Jurkat, Clone E6-1 (cell line): ENCODE measurements around the gene MRPL55. TPM values are rescaled to one million over a fixed set of nuclear protein-coding genes. Genes with fewer than 3 reads are reported as not detected.
A peak's percentile ranks its signal among the peaks of the same experiment; 100 is the strongest.

Experiments used
- DNase-seq: peaks from one replicate; pipeline ENCODE4 v3.0.0-alpha.2; 2011; ENCODE audit warnings: low read depth, low spot score
- H3K4me3 ChIP-seq: 2 replicates; pipeline ENCODE4 v1.5.1; 2011; ENCODE audit warnings: mild to moderate bottlenecking, low read length, control low read depth, moderate library complexity
- polyA plus RNA-seq: library from polyadenylated mRNA; unstranded; fragments of >200 nt; gene quantifications from one replicate; pipeline ENCODE4 v1.2.1, GENCODE V29; 2012; ENCODE audit warnings: missing spikeins; ENCODE audit not compliant: insufficient read length, insufficient read depth

Gene MRPL55
- polyA plus RNA-seq: 129 TPM

GRCh38 chr1:228109073-228109961 lies at the start of gene MRPL55:
TSS of gene MRPL55 (minus strand) at chr1:228109299. CDS start at chr1:228108260, 1,039 bp downstream.
- peak; percentile 93 for DNase-seq
- H3K4me3 ChIP-seq: peak within 1 kb of the TSS; percentile 97

DNA sequence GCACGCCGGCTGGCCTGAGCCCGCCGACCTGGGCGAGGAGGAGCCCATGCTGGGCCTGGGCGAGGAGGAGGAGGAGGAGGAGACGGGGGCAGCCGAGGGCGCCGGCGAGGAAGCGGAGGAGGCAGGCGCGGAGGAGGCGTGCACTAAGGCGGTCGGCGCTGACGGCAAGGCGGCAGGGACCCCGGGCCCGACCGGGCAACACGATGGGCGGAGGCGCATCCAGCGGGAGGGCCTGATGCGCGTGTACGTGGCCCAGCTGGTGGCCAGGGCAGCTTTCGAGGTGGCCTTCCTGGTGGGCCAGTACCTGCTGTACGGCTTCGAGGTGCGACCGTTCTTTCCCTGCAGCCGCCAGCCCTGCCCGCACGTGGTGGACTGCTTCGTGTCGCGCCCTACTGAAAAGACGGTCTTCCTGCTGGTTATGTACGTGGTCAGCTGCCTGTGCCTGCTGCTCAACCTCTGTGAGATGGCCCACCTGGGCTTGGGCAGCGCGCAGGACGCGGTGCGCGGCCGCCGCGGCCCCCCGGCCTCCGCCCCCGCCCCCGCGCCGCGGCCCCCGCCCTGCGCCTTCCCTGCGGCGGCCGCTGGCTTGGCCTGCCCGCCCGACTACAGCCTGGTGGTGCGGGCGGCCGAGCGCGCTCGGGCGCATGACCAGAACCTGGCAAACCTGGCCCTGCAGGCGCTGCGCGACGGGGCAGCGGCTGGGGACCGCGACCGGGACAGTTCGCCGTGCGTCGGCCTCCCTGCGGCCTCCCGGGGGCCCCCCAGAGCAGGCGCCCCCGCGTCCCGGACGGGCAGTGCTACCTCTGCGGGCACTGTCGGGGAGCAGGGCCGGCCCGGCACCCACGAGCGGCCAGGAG lies 49.3 kb upstream of the MRPL55 start:
- DNase-seq: no peak
- H3K4me3 ChIP-seq: no peak overlapping the region

DNA sequence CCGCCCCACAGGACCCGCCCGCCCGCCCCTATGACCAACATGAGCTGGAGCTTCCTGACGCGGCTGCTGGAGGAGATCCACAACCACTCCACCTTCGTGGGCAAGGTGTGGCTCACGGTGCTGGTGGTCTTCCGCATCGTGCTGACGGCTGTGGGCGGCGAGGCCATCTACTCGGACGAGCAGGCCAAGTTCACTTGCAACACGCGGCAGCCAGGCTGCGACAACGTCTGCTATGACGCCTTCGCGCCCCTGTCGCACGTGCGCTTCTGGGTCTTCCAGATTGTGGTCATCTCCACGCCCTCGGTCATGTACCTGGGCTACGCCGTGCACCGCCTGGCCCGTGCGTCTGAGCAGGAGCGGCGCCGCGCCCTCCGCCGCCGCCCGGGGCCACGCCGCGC lies 48.6 kb upstream of the MRPL55 start:
- no peak for DNase-seq
- H3K4me3 ChIP-seq: no peak overlapping the region

- H3K4me3 ChIP-seq: no peak overlapping the region
- no peak for DNase-seq
Observed at GRCh38 chr1:228156941-228157728, 48.0 kb upstream of the MRPL55 start.

DNA sequence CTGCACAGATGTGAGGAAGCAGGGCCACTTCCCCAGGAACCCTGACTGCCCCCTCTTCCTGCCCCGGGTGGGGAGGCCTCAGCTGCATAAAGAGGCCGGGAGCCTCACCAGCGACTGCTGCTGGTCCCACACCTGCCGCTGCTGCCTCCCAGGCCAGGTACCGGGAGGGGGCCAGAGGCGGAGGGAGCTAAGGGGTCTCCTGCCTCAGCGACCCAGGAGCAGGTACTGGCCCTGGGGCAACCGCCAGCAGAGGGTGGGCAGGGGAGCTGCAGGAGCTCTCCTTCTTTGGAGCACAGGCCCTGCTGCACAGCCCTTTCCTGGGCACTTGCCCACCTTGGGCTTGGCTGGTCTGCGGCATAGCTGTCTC lies 47.4 kb upstream of the MRPL55 start:
- no peak for DNase-seq
- H3K4me3 ChIP-seq: no peak overlapping the region

GRCh38 chr1:228155596-228156514 lies 46.8 kb upstream of the MRPL55 start:
- H3K4me3 ChIP-seq: no peak overlapping the region
- no peak for DNase-seq

GRCh38 chr1:228154670-228155571 lies 45.8 kb upstream of the MRPL55 start:
- DNase-seq: no peak
- H3K4me3 ChIP-seq: no peak overlapping the region

DNA sequence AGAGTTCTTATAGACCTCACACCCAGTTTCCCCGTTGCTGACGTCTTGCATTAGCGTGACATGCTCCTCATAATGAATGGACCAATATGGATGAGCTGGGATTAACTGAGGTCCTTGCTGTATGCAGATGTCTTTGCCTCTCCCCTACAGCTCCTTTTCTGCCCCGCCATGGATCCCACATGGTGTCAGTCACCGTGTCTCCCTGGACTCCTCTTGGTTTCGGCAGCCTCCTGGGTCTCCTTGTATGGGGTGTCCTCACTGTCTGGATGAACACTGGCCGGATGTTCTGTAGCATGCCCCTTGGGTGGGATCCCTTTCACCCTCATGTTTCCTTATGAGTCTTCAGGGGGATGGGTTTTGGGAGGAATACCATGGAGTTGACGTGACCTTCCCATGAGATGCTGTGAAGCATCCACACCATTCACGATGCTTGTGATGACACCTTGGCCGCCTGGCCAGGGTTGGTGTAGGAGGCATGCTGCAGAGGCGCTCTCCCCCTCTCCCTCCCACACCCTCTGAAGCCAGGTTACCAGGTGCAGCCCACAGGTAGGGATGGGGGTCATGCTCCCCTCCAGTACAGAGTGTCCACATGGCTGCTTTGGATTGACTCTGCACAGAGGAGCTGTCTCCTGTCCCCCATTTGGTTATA lies 45.0 kb upstream of the MRPL55 start:
- DNase-seq: no peak
- H3K4me3 ChIP-seq: no peak overlapping the region

- H3K4me3 ChIP-seq: no peak overlapping the region
Observed at GRCh38 chr1:228152918-228153258, 43.8 kb upstream of the MRPL55 start.

DNA sequence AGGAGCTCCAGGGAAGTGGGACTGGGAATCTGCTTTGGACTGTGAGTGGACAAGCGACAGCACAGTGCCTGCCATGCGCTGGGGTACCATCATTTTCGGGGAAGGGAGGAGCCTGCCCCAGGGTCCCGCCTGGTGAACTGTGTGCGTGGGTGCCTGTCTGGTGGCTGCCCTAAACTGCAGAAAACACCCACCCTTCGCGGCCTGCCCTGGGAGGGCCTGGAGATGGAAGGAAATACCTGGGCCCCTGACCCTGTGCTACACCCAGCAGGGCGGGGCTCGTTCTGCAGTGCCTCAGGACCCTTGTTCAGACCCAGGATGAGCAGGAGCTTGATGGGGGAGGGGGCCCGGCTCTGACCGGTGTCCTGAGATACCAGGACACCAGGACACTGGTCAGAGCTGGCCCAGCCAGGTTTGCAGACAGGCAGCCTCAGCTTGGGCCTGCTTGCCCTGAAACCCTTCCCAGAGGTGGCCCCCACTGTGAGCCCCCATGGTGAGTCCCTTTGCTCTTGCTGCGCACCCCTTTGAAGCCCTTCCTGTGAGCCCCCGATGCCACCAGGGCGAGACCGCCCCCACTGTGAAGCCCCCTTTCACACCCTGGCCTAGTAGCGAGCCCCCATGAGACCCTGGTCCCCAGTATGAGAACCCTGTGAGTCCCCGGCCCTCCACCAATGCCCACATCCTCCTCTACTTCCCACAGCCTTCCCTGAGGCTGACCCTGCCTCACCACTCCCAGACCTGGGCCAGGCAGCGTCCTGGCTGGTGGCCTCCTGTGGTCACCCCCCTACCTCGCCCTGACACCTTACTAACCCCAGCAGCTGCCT lies 43.2 kb upstream of the MRPL55 start:
- no peak overlapping the region for H3K4me3 ChIP-seq

More at GRCh38 chr1:228152918-228153258, 43.8 kb upstream of the MRPL55 start:
- DNase-seq: no peak

GRCh38 chr1:228151180-228151925 lies 42.3 kb upstream of the MRPL55 start:
- H3K4me3 ChIP-seq: no peak overlapping the region
- no peak for DNase-seq

More for the DNA sequence above, 43.2 kb upstream of the MRPL55 start:
- DNase-seq: no peak

- DNase-seq: no peak
- no peak overlapping the region for H3K4me3 ChIP-seq
Observed at GRCh38 chr1:228150461-228151179, 41.5 kb upstream of the MRPL55 start.

DNA sequence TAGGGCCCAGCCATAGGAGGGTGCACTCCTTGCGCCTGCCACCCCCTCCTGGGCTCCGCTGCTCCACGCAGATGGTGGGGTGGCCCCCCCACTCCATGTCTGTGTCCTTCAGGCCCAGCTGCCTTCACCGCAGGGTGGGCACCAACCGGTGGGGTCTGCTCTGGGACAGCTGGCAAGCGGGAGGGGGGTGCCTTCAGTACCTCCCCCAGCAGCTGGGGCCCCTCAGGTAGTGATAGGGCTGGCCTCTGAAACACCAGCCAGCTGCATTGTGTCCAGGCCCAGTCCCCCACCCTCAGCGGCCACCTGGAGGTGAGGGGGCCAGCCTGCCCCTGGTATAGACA lies 41.0 kb upstream of the MRPL55 start:
- no peak for DNase-seq
- H3K4me3 ChIP-seq: no peak overlapping the region

DNA sequence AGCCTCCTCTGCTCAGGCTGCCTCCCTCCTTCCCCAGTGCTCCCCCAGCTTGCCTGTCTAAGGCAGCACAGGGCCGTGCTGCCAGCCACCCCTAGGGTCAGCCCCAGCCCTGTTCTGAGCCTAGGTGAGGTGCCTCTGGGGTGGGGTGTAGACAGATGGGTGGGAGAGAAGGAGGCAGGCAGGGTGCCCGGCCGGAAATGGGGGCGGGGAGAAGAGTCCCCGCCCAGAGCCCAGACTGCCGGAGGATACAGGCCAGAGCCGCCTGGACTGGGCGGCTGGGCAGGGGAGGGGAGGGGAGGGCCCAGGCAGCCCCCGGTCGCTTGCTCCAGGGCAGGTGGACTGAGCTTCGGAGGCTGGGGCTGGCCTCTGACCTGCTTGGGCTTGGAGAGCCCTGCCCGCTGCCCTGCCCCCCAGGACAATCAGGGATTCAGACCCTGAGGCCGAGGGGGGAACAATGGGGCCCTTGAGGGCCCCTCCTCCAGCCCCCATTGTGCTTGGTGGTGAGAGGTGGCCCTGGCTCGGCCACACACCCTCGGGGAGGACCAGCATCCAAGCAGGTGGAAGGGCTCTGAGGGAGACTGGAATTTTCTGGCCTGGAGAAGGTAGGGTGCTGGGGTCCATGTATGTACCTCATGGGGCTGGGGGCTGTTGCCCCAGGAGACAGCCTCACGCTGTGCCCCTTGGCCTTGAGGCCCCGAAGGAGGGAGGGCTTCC lies 40.5 kb upstream of the MRPL55 start, which contains the start of gene GJC2:
TSS of gene GJC2 (plus strand) at position 525 of the 714 bp plus-strand sequence. CDS start 7,829 bp downstream, outside the sequence.
- DNase-seq: no peak
- H3K4me3 ChIP-seq: no peak within 1 kb of the TSS
